Effector CD4-positive, alpha-beta T cell (primary cell): Measurements from ENCODE around the gene MVD.

Experiments
- DNase-seq: peaks from one replicate; pipeline ENCODE4 v3.0.0-alpha.2; 2020

MVD gene

DNA sequence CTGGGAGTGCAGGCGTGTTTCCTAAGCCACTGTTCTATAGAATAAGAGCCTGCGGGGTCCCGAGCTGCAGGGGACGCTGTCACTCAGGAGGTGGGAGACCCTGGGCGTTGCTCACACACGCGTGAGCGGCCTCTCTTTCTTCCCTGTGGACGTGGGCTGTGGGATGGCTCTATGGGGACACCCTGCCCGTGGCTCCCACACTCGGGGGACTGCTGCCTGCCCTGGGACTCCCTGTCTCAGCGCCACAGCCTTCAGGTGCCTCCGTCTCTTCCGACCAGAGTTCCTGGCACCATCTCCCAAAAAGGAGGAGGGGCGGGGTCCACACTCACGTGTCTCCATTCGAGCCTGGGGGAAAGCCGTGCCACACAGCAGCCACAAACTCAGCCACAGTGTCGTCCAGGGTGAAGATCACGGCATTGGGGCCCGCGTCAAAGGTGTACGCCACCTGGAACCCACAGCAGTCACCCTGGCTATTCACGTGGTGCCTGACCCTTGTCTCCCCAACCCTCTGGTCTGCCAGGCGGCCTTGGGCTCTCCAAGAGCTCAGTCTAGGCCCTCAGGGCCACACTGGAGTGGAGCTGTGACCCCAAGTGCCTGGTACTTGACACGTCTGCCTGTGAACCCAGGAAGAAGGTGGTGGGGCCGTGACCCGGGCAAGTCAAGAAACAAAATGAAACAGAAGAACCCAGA is 8.4 kb downstream of the MVD start:
- no peak for DNase-seq

GRCh38 chr16:88653596-88654362 is 9.1 kb downstream of the MVD start:
- DNase-seq = no peak

DNA sequence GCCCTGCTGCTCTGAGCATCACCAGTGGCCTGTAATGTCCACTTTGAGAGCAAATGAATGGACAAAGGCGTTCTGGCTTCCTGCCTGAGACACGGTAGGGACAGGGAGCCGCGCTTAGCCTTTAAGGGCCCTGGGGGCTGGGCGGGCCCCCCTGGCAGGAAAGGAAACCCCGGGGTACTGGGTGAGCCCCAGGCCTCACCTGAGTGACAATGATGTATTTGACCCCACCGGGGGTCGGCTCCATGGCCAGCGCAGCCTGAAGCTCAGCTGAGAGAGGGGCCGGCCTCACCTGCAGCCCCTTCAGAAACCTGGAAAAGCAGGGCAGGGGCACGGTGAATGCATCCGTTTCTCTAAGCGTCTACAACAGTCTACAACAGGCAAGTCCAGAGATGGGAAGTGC is 9.8 kb downstream of the MVD start:
- no peak for DNase-seq

DNA sequence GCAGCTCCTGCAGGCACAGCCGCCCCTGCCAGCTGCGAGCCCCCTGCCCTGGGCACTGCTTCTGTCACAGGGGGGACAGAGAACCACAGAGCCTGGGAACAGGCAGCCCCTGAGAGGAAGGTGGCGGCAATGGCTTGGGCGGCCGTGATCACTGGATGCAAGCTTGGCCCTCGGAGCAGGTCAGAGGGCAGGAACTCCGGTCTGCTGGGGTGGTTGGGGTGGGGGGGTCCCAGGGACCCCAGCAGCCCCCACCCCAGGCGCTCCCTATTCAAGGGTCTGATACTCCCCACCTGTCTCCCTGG is 10.2 kb downstream of the MVD start:
- DNase-seq = no peak

DNA sequence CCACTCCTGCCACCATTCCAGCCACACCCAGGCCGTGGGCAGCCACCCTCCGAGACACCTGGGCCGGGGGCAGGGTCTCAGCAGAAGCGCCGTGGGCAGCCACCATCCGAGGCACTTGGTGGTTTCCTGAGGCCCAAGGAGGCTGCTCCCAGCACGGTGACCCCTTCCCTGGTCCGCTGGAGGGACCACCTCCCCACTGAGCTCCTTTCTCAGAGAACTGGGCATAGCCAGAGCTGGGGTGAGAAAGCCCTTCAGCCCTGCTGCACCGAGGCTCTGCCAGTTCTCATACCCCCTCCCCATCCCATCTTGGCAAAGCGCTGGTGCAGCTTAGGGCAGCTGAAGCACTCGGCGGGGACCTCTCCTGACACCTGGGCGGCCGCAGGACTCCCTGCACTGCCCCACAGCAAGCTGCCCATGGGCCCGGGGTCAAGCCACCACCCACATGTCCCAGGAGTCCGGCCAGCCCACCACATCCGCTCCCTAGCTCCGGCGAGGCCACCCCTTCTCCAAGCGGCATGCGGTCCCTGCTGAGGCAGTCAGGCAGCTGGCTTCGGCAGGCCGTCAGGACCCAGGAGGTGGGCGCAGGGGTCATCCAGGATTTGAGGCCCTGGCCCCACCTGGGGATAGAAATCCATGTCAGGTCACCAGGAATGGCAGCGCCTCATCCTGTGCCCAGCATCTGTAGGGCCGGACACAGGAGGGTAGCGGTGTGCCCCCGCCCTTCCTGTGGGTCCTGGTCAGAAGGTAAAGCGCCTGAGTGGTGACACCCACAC is 10.7 kb downstream of the MVD start:
- no peak for DNase-seq

DNA sequence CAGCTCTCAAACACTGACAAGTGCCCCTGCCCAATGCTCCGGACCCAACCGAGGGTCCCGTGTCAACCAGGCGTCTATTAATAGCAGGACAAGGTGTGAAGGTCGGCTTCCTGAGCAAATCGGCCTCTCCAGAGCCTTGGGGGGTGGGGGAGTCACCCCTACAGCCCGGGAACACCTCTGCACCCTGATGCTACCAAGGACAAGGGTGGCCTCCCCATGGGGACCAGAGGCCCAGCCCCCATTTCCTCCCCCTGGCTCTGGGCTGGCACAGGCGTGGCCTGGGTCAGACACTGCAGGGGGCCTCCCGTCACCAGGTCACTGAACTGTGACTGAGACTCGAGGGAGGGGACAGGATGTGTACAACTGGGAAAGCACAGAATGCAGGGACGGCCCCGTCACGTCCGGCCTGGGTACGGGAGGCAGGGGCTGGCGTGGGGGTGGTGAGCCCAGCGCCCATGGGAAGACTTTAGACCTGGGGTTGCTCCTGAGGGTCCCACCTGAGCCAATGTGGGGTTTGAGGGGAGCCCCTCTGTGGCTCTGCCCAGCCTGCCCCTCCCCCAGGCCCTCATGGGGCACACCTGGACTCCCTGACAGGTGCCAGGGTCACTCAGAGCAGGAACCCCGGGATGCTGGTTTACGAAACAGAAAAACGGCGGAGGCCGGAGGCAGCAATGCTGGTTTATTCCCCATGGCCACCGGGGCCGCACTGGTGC is 11.5 kb downstream of the MVD start:
- peak; percentile 60 for DNase-seq

DNA sequence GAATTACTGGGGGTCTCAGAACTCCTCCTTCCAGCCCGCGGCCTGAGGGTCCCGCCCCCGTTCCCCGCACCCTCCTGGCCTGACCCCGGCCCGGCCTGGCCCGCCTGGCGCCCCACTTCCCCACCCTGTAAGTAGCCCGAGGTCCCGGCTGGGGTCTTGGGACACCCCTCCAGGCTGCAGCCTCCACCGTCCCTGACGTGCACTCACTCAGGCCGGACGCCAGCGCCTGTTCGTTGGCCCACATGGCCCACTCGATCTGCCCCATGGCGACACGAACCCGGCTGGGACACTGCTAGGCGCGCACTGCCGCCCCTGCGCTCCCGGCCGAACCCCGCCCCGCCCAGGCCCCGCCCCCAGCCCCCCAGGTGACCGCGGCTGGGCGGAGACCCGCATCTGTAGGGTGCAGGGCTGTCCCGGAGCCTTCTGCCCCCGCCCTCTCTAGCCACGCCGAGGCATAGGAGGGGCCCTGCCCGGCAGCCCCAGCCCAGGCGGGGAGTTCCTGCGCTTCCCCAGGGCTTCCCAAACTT is 12.1 kb downstream of the MVD start, which contains the start of gene CYBA:
Gene CYBA, minus strand, starts transcription at position 305 of the 527 bp plus-strand sequence. Its CDS starts 40 bp downstream, at position 265.
- peak; percentile 63 for DNase-seq

DNA sequence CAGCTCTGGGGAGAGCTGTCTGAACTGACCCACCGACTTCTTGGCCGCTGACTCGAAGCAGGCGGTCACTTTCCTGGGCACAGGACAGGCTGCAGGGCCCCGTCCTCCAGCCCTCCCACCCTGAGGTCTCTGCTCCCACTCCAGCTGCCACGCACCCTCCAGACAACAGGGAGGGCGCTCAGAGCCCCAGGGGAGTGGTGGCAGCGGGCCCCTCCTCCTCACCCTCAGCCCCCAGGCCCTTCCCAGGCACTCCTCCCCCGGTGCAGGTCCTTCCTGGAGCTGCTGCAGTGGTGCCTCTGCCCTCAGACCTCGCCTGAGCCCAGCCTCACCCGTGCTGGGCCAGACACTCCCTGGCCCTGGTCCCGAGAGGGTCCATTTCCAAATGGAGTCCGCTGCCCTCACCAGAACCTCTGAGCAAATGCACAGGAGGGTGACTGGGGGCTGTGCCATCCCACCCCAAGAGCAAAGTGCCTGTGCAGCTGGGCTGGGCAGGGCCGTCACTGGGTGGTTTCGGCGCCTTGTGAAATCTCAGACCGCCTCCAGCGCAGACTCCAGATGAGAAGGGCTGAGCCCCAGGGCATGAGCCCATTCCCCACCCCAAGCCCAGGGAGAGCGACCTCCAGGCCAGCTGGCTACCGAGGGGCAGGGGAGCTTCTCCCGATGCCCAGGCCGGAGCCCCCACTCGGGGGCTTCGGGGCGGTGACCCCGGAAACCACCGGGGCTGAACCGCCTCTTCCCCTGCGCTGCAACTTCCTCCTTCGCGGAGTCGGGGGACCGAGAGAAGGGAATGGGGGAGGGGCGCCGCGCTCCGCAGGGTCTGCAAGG is 12.8 kb downstream of the MVD start:
- no peak for DNase-seq

DNA sequence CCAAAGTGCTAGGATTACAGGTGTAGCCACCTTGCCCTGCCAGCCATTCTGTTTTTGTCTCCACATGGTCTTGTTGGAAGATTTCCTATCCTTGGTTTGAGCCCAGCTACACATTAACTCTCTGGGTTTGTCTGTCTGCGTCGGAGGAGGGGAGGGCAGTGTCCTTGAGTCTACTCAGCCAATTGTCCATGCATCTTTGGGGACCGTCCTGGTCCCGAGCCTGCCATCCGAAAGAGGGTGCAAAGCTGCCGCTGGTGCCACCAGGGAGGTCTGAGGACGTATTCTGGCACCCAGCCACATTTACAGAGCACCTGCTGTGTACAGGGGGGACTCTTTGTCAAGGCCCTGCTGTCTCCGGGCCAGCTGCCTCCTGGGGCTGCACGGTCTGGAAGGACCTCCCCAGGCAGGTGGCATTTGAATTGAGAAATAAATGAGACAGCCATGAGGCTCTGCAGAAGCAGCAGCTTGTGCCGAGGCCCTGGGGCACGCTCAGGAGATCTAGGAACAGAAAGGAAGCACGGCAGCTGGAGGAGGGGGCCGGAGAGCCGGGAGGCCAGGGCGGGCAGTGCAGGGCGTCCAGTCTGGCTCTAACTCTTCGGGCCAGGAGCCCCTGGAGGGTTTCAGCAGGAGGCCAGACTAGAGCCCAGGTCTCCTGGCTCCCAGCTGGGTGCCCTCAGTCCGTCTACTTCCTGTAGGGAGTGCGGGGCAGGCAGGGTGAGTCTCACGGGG is 13.5 kb downstream of the MVD start:
- DNase-seq = no peak

DNA sequence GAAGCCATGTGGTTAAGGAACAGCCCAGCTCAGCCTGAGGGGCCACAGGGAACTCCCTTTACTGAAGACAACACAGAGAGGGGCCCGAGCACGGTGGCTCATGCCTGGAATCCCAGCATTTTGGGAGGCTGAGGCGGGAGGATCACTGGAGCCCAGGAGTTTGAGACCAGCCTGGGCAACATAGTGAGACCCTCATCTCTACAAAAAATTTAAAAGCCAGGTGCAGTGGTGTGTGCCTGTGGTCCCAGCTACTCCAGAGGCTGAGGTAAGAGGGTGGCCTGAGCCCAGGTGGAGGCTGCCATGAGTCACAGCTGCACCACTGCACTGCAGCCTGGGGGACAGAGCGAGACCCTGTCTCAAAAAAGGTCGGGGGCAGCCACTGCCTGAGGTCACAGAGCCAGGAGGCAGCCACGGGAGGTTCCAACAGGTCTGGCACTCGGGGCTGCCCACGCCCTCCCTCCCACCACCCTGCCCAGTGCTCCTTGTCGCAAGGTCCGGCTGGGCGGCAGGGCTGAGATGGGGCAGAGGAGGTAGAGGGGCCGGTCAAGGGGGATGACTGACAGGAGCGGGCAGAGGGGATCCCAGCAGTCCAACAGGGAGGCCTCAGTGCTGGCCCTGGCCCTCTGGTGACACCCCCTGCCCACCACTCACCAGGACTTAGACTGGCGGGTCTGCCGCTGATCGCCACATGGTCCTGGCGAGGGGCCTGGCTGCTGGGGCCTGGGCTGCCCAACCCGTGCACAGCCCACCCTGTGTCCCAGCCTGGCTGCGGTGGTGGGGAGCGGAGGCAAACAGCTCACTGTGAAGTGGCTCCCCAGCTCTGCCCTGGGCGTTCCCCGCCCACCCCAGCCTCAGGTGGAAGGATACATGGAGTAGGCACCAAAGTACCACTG is 15.5 kb downstream of the MVD start:
- DNase-seq = no peak

DNA sequence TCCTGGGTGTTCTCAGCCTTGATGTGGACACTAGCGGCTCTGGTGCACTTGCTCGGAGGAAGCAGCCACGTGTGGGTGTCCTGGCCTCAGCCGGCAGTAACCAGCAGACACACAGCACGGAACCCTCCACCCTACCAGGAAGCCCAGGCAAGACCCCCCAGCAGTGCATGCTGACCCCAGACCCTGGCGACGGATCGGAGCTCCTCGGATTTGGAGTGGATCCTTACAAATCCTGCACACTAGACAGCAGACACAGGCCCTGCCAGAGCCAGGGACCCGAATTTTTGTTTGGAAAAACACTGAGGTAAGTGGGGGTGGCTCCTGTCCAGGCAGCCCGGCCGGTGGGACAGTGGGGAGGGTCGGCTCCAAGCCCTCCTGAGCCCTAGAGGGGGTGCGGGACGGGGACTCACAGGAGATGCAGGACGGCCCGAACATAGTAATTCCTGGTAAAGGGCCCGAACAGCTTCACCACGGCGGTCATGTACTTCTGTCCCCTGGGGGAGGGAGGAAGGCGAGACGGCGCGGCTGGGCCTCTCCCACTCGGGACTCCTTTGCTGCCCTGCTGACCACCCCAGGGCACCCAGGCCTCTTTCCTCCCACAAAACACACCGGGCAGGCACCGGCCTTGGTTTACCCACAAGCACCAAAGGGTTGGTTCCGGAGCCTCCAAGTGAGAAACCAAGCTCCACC is 16.4 kb downstream of the MVD start:
- no peak for DNase-seq

- DNase-seq = no peak
Observed at GRCh38 chr16:88645941-88646340, 16.9 kb downstream of the MVD start.

DNA sequence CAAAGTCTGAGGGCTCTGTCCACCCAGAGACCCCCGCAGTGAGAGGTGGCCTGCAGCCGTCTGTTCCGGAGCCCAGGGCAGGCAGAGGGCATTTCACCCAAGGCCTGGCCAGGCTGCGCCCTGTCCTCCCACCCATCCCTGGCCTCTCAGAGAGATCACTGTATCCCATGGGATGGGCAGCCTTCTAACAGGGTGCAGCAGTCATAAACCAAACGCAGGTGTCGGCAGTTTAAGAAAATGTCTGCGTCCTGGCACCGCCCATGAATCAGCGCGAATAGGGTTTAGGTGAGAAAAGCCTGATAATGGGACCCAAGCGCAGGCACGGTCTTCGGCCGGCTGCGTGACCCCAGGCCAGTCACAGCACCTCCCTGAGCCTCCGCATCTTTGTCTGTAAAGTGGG is 17.4 kb downstream of the MVD start:
- DNase-seq = no peak

DNA sequence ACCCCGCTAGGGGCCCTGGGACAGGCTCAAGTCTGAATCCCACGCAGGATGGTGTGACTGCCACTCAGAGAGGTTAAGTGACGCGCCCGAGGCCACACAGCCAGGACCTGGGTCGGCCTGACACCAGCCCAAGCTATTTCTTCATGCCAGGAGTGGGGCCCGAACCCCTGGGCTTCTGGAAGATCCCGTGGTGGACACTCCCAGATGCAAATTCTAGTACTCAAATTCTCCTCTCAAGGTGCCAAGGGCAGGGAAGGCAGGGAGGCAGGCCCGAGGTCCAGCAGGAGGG is 19.3 kb downstream of the MVD start:
- DNase-seq = no peak

DNA sequence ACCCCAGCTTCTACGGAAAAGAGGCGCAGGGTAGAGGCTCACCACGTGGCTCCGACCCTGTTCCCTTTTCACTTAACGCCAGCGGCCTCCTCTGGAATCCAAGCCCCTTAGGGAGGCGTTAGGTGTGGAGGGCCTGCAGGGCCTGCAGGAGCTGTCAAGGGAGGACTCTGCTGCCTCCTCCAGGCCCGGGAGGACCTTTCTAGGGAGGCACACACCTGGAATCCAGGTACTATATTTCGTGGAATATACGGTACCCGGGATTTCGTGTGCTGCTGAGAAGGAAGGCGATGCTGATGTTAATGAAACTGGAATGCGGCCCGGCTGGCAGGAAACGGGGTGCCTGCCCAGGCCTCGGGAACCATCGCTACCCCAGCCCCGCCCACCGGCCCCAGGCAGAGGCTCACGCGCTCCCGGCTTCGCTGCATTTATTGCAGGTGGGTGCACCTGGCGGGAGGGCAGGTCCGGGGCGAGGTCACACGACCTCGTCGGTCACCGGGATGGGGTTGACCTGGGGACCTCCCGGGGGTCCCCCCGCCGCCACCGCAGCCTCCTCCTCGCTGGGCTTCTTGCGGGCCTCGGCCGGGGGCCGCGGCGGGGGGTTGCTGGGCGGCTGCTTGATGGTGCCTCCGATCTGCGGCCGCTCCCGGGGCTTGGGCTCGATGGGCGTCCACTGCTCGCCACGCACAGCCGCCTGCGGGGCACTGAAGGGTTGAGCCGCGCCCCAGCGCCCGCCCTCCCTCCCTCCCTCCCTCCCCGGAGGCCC is 19.8 kb downstream of the MVD start:
- DNase-seq = no peak

GRCh38 chr16:88640498-88641247 is 22.2 kb downstream of the MVD start:
- no peak for DNase-seq

DNA sequence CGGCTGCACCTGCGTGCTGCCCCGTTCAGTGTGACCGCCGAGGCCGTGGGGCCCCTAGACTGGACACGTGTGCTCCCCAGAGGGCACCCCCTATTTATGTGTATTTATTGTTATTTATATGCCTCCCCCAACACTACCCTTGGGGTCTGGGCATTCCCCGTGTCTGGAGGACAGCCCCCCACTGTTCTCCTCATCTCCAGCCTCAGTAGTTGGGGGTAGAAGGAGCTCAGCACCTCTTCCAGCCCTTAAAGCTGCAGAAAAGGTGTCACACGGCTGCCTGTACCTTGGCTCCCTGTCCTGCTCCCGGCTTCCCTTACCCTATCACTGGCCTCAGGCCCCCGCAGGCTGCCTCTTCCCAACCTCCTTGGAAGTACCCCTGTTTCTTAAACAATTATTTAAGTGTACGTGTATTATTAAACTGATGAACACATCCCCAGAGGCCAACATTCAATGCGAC is 22.8 kb downstream of the MVD start:
- DNase-seq = no peak
